ENCODE results near the gene HIGD2A.
"Not testable (repeated sequence)": the region's sequence is repeated elsewhere in the genome, so short reads cannot be mapped to it uniquely, and the experiment has no call there.

HIGD2A gene

DNA sequence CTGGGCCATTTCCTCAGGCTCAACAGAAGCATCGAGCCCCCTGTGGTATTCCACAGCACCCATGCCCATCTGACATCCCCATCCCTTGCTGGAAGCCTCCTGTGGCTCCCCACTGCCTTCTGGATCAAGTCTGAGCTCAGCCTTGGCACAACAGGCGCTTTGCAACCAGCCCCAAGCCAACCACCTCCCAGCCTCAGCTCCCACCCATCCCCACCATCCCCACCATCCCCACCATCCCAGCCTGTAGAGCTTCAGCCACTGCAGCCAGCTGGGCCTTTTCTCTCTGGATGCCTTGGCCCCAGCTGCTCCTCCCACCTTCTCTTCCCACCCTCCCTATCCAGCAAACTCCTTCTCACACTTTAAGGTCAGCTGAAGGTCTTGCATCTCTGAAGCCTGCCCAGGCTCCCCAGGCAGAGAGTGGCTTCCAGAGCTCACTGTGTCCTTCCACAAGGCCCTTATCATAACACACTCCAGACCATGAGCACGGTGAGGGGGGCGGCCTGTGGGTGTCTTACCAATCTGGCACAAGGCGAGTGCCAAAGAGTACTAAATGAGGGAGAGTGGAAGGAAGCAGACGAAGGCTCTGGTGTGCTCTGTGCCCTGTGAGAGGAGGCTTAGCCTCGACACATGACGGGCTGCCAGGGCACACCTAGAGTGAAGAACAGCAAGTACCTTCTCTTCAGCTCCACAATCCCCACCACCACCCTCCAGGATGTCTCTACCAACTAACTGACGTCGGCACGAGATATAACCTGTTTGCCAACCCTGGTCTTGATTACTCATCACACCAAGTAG, 6.5 kb downstream of the HIGD2A start:
- DNase-seq (ENCODE audit: low read depth, low spot score) = no peak

DNA sequence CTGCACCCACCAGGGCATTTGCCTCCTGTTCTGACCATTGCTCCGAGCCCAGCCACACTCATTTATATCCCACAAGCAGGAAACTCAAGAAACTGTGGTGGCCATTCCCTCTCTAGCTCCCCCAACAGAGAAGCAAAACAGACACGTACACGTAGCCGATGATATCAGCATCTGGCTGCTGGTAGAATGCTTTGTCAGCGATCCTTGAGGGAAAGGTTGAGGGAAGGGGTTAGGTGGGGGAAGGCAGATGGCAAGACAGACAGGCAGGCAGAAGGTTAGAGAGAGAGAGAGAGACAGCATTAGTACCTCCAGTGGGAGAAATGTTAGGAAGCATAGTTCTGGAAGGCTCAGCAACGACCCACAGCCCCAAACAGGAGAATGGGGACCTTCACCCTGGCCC, 7.8 kb downstream of the HIGD2A start:
- DNase-seq (ENCODE audit: low read depth, low spot score) = no peak

DNA sequence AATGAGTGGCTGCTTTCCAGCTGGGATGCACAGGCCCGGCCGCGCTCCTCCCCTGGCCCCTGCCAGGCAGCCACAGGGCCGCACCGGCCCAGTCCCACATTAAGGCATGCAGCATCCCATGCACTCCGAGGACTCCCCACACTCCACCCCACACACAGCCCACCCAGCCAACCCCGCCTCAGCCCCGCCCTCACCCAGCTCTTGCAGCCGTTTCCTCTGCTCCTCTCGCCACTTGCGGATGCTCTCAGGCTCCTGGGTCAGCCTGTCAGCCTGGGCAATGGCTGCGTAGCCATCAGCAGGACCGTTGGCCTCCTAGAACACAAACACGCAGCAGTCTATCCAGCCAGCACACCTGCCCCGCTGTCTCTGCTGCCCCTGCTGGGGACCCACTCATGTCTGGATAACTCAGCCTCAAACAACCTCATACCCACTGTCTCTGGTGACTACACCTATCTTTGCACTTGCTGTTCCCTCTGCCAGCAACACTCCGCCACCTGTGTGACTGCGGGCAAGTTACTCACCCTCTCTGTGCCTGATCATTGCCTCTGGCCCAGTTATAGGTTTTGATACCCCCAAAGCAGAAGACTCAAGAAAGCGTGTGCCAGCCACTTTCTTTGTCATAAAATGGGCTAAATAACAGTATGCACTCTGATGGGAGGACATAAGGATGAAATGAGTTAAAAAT, 9.3 kb downstream of the HIGD2A start:
- DNase-seq (ENCODE audit: low read depth, low spot score) = no peak

DNA sequence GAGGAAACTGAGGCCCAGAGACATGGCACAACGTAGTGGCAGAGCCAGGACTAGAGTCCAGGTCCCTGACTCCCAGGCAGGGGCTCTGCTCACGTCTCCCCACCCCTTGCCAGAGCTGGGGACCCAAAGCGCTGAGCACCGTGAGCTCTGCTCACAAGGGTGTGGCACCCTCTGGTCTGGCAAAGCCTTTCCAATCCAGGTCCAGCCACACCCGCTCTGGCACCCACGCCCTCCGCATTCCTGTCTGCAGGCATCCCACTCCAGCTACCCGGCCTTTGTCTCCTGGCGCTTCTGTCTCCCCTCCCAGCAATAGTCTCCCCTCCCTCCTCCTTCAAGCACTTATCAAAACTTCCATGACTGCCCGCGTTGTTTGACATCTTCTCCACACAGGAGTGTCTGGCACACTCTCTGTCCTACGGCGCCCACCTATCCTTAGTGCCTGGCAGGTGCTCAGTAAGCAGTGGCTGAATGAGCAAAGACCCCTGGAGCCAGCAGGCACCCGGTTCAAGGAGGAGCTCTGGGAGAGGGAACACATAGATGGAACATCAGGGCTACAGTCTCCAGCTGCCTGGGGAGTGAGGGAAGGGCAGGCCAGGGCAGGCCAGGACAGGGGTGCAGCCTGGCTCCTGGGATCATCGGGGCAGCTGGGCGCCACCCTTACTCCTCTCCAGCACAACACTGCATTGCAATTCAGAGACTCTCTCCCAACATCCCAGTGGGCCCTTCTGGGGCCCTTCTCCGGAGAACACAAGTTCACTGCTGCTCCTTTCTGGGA, 12.0 kb downstream of the HIGD2A start:
- no peak for DNase-seq (ENCODE audit: low read depth, low spot score)

DNA sequence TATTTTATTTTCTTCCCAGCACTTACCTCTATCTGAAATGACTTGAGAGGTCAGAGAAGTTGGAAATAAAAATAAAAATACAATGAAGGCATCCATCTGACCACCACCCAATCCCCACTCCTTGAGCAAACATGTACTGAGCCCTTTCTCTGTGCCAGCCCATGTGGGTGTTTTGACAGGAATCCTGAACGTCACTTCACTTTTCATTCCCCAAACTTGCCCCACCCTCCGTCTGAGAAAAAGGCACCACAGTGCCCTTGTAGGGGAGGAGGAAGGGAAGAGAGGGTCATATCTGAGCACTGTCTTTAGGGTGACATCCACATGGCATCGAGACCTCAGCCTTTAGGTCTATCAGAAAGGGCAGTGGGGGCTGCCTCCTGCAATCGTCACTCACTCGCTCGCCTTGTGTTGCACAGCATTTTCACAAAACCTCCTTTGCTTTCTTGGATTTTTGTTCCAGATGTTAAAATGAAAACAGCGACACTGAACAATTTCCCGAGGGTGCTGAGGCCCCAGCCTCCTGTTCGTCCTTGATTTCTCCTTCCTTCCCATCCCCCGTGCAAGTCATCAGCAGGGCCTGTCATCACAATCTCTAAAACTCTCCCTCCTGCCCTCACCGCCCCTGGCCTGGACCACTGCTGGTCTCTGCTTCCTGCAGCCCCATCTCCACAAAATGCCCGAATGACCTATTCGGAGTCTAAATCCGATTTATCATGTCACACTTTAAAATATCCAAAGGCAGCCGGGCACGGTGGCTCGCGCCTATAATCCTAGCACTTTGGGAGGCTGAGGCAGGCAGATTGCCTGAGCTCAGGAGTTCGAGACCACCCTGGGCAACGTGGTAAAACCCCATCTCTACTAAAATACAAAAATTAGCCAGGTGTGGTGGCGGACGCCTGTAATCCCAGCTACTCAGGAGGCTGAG, 13.0 kb downstream of the HIGD2A start:
- no peak for DNase-seq (ENCODE audit: low read depth, low spot score)

DNA sequence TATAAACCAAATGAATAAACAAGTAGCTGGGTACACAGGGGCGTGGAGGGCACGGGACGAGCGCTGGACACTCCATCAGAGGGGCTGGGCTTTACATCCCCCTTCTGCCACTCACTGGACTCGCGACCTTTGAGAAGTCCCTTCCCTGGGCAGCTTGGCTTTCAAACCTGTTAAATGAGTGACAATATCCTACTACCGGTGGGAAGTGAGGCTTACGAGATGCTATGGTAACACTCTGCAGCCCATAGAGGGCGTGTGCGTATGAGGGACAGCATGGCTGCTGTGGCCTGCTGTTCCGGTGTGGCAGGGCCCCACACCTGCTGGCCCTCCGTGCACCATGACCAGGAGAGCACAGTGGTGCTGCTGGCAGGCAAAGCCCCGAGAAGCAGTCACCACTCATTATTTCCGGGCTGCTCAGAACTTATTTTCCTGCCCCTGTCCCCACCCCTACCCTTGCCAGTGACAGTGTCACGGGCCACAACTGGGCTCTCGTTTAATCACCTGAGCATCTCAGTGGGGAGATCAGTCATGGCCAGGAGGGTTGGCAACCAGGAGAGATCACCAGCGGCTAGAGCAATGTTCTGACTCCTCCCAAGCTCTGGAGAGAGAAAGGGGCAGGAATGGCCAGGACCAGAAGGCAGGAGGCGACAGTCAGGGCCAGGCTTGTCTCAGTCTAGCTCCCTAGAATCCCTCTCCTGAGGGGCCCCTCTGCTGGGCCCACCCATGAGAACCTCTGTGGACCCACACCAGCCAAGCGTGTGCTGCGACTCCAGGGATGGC, 17.3 kb downstream of the HIGD2A start:
- no peak for DNase-seq (ENCODE audit: low read depth, low spot score)

DNA sequence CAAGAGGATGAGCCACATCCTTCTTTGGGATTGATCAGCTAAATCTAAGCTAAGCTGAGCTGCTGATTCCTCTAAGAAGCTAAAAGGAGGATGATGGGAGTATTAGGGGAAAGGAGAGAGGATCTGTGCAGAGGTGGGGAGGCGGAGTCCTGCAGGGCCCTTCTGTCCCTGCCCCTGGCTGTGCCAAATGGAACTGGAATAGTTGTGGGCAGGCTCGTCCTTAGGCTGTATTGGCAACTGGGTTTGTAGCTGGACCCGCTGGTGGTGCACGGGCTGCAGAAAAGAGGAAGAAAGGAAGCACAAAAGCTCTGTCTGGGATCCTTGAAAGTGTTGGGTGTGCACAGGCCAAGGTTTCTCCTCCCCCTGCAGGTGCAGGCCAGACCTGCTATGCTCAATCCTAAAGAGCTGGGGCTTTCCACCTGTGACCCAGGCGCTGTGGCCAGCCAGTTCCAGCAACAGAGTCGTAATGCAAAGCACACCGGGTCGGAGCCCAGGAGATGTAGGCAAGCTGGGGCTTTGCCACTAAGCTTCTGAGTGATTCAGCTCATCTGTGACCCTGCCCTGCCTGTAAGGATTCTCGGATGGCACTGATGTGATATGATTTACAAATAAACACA, 18.0 kb downstream of the HIGD2A start:
- no peak for DNase-seq (ENCODE audit: low read depth, low spot score)

DNA sequence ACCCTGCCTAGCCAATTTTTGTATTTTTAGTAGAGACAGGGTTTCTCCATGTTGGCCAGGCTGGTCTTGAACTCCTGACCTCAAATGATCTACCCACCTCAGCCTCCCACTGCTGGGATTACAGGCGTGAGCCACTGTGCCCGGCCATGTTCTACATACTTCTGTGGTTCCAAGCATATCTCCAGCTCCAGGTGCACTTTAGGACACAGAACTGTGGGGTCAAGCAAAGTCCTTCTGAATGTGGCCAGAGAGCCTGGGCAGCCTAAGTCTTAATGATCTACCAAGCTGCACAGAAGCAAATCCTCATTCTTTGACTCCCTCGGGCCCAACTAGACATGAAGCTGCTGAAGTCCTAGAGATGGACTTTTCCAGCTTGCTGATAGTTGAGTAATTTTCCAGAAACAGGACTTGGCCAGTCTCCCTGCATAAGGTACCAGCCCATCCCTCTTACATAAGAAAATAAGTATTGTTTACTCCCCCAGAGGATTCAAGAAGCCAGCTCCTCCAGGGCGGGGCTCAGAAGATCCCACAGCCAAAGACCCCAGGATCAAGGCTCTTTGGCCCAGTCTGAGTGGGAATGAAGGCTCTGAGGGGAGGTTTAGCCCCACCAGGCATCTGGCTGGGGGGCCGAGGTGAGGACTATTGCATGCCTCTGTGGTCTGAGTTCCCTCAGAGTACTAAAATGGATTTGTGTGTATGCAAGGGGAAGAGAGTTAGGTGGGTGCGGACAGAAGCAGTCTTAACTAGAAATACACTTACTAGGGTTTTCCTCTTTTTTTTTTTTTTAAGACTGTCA, 19.1 kb downstream of the HIGD2A start:
- no peak for DNase-seq (ENCODE audit: low read depth, low spot score)

DNA sequence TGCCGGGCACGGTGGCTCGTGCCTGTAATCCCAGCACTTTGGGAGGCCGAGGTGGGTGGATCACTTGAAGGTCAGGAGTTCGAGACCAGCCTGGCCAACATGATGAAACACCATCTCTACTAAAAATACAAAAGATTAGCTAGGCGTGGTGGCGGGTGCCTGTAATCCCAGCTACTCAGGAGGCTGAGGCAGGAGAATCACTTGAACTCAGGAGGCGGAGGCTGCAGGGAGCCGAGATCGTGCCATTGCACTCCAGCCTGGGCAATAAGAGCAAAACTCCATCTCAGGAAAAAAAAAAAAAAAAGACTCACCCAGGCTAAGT, 19.7 kb downstream of the HIGD2A start:
- DNase-seq (ENCODE audit: low read depth, low spot score) = not testable (repeated sequence)

DNA sequence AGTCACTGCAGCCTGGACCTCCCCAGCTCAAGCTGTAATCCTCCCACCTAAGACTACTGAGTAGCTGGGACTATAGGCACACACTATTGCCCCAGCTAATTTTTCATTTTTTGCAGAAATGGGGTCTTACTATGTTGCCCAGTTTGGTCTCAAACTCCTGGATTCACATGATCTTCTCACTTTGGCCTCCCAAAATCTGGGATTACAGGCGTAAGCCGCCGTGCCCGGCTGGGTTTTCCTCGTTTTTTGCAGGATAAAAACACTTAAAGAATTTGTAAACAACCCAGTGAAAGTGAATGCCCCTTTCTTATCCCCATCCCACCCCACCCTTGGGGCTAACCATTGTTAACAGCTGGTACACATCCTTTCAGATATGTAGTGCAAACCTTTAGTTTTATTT, 20.0 kb downstream of the HIGD2A start:
- no peak for DNase-seq (ENCODE audit: low read depth, low spot score)

DNA sequence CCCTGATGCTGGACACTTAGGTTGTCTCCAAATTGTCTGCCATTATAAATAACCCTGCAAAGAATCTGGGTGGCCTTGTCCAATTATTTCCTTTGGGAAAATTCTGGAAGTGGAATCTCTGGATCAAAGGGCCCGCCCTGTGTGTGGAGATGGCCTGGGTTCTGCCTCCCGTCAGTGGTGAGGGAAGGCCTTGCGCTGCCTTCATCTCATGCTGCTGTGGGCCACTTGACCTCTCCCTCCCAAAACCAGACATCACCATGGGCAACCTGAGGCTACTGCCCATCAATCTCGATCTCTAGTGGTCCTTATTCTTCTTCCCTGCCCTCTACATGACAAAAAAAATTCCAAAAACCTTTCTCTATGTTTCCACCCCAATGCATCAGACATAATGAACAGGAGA, 21.2 kb downstream of the HIGD2A start:
- DNase-seq (ENCODE audit: low read depth, low spot score) = no peak

DNA sequence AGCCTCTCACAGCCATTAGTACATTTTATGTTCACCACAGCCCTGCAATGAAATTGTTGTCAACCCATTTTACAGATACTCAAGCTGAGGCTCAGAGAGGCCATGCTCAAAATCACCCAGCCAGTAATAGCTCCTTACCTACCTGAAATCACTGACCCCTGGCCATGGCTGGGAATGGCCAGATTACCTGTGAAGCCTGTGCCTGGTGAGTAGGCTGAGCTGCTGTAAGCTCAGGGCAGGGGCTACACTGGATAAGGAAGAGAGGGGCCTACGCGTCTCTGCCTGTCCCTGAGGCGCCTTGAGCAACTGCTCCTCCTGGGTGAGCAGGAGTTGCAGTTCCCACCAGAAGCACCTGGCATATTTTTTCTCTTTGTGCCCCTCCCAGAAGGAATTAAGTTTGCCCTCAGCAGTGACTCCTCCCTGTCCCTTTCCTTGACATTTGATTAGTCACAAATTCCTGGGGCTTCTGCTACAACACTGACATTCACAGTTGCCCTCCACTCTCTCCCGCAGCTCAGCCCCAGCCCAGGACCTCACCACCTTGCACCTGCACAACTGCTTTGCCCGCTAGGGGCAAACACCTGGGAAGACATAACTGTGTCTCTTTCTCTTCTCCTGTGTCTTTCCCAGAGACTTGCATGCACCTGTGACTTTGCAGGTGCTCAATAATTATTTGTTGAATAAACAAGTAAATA, 22.1 kb downstream of the HIGD2A start:
- no peak for DNase-seq (ENCODE audit: low read depth, low spot score)

DNA sequence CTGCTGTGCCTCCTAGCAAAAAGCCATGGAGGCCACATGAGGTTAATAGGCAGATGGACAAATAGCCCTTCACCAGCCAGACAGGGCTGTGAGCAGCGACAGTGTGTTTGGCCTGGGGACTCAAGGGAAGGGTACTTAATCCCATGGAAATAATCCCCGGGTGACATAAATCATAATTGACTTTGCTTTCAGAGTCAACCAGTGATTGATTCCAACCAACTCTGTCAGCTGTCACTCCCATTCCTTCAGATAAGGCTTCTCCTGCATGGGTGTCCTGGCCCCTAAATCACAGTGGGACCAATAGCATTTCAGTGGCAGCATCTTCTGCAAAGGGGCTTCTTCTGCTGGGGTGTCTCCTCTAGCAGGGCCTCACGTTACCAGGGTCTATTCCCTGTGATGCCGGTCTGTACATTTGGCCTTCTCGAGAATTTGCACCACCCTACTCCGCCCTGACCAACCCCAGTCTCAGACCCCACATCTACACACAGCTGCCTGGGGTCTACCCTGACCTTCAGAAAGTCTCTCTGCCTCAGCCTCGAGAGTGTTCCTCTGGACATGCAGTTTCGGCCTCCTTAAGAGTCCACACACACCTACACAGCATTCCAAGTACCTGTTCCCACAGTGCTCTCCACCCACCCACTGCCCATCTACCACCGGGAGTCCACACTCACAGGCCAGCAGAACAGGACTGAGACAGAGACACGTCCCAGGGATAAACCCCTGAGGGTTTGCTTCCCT, 24.1 kb downstream of the HIGD2A start:
- no peak for DNase-seq (ENCODE audit: low read depth, low spot score)

DNA sequence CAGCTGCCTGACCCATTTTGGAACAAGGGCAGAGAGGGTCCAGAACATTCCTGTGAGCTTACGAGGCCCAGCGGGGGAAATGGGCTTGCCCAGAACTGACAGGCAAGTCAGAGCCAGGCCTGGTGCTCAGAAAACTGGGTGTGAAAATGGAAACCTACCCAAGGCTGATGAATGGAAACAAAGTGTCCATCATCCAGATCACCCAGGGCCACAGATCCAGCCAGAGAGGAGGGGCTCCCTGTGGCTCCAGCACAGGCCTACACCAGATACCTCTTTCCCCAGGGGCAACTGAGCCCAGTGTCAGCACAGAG, 24.7 kb downstream of the HIGD2A start:
- no peak for DNase-seq (ENCODE audit: low read depth, low spot score)

DNA sequence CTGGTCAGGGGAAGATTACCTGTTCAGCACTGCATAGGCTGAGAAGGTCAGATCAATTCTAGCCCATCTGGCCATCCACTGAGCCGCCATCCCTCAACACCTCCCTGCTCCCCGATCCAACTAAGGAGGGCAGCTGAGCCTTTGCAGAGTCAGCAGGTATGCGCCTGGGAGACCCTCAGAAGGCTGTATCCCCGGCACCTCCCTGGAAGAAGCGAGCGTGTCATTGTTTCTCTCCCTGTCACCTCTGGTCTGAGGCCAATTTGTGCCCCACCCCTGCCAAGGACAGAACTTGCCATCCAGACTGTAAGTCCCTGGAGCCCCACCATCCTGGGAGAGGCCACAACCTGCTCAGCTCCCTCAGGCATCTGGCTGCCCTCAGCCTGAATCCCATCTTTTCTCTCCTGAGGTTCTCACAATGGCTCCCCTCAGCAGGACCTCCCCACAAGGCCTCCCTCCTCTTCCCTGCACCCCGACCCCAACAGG, 25.2 kb downstream of the HIGD2A start:
- DNase-seq (ENCODE audit: low read depth, low spot score) = no peak

DNA sequence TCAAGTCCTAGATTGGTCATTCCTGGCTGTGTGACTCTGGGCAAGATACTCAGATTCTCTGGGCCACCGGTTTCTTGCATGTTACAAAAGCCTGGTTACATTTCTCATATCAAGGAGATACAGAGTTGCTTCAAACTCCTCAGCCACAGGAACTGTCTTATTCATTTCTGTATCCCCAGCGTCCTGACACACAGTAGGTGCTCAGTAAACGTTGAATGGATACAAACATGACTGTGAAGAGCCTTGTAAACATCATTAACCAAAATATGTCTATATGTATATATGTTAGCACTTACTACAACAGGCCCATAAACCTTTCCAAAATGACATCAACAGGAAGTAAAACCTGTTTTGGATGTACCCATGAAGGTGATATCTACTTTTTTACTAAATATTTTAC, 26.2 kb downstream of the HIGD2A start:
- DNase-seq (ENCODE audit: low read depth, low spot score) = no peak

DNA sequence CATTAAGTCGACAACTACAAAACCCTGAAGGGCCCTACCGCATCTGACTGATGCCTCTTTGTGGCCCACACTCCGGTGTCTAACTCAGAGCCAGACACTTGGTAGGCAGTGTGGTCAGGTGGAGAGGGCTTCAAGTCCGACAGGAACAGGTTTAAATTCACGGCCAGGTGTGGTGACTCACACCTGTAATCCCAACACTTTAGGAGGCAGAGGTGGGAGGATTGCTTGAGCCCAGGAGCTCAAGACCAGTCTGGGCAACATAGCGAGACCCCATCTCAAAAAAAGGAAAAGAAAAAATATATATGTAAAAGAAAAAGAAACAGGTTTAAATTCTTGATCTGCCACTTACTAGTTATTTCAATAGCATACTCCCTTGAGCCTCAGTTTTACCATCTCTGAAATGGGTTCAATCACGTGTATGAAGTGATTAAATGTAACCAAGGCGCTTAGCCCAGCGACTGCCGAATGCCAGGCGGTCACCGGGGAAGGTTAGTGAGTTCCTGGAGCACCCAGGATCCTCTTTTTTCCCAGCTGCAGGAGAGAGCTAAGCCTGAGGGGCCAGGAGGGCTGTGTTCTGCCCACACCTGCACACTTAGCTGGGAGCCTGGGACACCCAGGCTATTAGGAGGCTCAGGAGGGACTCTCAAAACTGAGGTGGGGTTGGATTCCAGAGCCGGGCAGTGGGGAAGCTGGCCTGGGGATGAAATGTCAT, 26.8 kb downstream of the HIGD2A start:
- no peak for DNase-seq (ENCODE audit: low read depth, low spot score)
